Fibroblast of skin of right quadriceps (primary cell): ENCODE data around the gene SETD2.
"Not testable (repeated sequence)": the region's sequence is repeated elsewhere in the genome, so short reads cannot be mapped to it uniquely, and the experiment has no call there.

Experiments used
- DNase-seq: peaks from one replicate; pipeline ENCODE4 v3.0.0-alpha.2; 2013

The SETD2 gene

GRCh38 chr3:47164007-47164881, at the start of gene SETD2:
Gene SETD2 (minus strand): TSS chr3:47164113. CDS start chr3:47163924, 189 bp downstream.
- peak; percentile 92 for DNase-seq

DNA sequence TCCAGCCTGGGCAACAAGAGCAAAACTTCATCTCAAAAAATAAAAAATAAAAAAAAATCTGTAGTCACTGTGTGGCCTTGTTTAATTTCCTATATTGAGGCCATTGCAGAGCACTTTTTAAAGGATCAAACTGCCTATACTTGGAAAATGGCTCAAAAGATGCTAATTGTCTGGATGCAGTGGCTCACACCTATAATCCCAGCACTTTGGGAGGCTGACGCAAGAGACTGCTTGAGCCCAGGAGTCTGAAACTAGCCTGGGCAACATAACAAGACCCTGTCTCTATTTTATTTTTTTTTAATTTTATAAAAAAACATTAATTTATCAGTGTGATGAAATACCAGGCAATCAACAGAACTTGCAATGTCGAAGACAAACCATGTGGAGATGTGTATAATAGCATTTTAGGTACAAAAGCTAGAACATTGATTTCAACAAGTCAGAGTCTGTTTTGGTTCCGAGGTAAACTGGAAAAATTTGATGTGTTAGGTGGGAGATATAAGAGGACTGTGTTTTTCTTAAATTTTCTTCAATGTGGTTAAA, 47.0 kb upstream of the SETD2 start:
- DNase-seq: no peak

DNA sequence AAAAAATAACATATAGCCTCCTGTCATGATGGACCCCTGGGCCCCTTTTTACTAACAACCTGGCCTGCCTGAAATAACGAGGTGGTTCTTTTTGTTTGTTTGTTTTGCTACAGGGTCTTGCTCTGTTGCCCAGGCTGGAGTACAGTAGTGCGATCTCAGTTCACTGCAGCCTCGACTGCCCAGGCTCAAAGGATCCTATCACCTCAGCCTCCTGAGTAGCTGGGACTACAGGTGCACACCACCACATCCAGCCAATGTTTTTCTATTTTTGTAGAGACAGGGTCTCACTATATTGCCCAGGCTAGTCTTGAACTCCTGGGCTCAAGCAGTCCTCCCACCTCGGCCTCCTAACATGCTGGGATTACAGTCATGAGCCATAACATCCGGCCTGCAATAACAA, 42.1 kb upstream of the SETD2 start:
- not testable (repeated sequence) for DNase-seq

- no peak for DNase-seq
Measured at GRCh38 chr3:47204875-47205274, 41.0 kb upstream of the SETD2 start.

GRCh38 chr3:47202542-47202941, 38.6 kb upstream of the SETD2 start:
- no peak for DNase-seq

- no peak for DNase-seq
Measured at GRCh38 chr3:47197287-47197686, 33.4 kb upstream of the SETD2 start.

GRCh38 chr3:47194994-47195393, 31.1 kb upstream of the SETD2 start:
- no peak for DNase-seq

GRCh38 chr3:47193871-47194859, 30.3 kb upstream of the SETD2 start:
- DNase-seq: peak; percentile 15

DNA sequence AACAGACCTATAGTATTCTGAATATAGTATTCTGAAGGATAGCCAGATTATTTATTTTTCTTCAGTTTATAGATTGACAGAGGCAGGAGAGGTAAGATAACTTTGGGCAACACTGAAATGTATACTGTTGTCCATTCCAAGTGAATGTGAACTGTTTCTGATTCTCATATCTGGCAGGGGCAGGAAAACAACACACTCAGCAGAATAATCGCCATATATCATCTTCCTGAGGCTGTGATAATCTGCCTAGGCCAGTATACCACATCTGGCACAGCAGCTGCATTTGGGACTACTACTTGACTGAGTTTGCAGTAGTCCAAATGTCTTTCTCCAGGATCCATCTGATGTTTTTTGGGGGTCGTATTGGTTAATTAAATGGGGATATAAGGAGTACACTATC, 22.4 kb upstream of the SETD2 start:
- no peak for DNase-seq

- DNase-seq: not testable (repeated sequence)
Measured at GRCh38 chr3:47181685-47182084, 17.8 kb upstream of the SETD2 start.

GRCh38 chr3:47180011-47180410, 16.1 kb upstream of the SETD2 start:
- not testable (repeated sequence) for DNase-seq

DNA sequence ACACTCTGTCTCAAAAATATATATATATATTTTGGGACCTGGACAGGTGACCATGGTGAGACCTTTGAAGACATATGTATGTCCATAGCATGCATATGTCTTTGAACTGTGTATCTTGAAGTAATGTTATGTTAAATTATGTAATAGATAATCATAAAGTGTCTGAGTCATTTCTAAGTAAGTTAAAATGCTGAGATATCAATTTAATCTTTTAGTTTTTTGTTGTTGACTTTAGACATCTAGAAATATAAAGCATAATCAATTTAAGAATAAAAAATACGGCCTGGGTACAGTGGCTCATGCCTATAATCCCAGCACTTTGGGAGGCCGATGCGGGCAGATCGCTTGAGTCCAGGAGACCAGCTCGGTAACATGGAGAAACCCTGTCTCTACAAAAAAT, 12.7 kb upstream of the SETD2 start:
- DNase-seq: no peak

- peak; percentile 28 for DNase-seq
Measured at GRCh38 chr3:47163169-47164006, 525 bp downstream of the SETD2 start.

GRCh38 chr3:47162697-47163168, 1.2 kb downstream of the SETD2 start:
- no peak for DNase-seq

DNA sequence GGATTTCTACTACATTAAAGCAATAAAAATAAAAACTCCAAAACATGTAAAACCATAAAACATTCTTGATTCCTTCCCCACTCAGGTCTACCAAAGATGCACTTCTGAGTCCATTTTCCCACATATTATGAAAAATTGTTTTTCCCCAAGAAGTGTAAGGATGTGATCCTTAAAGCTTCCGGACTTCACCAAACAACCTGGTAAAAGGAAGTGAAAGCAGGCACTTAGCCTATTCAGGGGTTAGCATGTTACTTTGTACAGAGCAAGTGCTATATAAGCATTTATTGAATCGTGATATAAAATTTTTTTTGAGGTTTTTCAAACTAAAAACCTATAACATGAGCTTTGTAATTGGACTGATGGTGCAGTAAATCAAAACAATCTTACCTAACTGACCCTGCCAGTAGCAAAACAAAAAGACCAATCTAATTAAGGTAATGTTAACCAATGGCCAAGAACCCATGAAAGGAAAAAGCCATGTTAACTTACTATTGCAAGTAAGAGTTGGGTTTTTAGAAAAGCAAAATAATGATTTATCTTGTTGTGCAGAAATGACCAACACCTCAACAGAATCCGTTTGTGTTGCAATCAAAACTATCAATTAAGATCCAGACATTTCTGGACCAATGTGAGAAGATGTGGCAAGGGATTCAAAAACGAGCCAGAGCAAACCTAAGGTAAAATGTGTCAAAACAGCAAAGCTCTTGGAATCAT, 1.8 kb downstream of the SETD2 start:
- DNase-seq: no peak

DNA sequence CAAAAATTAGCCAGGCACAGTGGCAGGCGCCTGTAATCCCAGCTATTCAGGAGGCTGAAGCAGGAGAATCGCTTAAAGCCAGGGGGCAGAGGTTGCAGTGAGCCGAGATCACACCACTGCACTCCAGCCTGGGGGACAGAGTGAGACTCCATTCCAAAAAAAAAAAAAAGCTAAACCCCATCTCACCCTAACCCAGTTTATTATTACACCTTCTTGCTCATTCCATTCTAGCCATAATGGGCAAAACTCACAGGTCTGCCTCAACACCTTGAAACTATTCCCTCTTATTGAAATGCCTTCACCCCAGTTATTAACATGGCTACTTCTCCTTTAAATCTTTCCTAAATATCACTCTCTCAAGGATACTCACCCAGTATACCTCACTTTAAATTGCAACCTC, 4.1 kb downstream of the SETD2 start:
- DNase-seq: no peak

DNA sequence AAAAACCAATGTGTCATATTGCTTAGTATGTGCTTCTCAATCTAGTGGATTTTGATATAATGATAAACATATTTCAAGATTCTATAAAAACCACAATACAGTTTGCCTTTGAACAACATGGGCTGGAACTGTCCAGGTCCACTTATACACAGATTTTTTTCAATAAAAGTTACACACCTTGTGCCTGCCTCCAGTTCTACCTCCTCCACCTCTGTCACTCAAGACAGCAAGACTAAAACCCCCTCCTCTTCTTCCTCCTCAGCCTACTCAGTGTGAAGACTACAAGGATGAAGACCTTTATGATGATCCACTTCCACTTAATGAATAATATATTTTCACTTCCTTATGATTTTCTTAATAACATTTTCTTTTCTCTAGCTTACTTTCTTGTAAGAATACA, 5.7 kb downstream of the SETD2 start:
- DNase-seq: no peak

DNA sequence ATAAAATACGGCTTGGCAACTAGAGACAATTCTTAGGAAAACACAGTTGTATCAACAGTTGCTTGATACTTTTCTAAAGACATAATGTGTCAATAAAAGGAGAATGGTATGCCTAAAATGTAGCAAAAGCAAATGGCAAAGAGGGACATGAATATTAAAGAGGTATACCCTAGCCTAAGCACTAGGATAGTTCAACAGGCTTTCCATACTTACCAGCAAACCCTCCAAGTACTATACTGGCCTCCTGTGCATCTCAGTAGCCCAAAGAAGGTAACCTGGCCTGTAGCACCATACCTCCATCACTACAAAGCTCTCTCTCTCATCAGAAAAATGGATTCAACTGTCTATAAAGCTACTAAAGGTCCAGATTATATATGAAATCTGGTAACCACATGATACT, 7.5 kb downstream of the SETD2 start:
- no peak for DNase-seq

GRCh38 chr3:47152578-47152977, 11.3 kb downstream of the SETD2 start:
- no peak for DNase-seq

GRCh38 chr3:47151836-47152235, 12.1 kb downstream of the SETD2 start:
- DNase-seq: no peak

GRCh38 chr3:47149339-47149933, 14.5 kb downstream of the SETD2 start:
- no peak for DNase-seq
